MM.1S (cell line): ENCODE results near the gene NUP210.
"Not testable (repeated sequence)": the region's sequence is repeated elsewhere in the genome, so short reads cannot be mapped to it uniquely, and the experiment has no call there.

Experiments used
- CTCF ChIP-seq: fragments of 300-600 bp; sonication (generic); IDR thresholded peaks from 2 replicates; pipeline ENCODE4 v1.5.1; 2016; ENCODE audit warnings: antibody characterized with exemption, low read length, mixed read lengths
- EZH2 ChIP-seq: fragments of 300-600 bp; sonication (generic); optimal IDR thresholded peaks from 2 replicates; pipeline ENCODE3; 2017; ENCODE audit warnings: low read depth, mild to moderate bottlenecking, antibody characterized with exemption, low read length, mixed read lengths

GRCh38 chr3:13442882-13443281, 22.8 kb upstream of the NUP210 start:
- not testable (repeated sequence) for TF ChIP-seq CTCF, EZH2
